GM12891 (cell line): ENCODE results near the gene RAC3.

Experiments used
- POLR2A ChIP-seq: IDR thresholded peaks from 2 replicates; pipeline ENCODE4 v1.6.1; 2011; ENCODE audit warnings: low read depth, low read length, control low read depth
- POLR2AphosphoS5 ChIP-seq: IDR thresholded peaks from 2 replicates; pipeline ENCODE4 v1.6.1; 2011; ENCODE audit warnings: low read depth, low read length, control low read depth
- TAF1 ChIP-seq: IDR thresholded peaks from 2 replicates; pipeline ENCODE4 v1.6.1; 2011; ENCODE audit warnings: low read depth, low read length, control low read depth

GRCh38 chr17:82046903-82047302 lies 15.4 kb downstream of the RAC3 start:
- TF ChIP-seq POLR2AphosphoS5 (no peak), POLR2A (no peak), TAF1 (no peak)
